K562 (cell line): Measurements from ENCODE around the gene NDUFV2. TPM values are rescaled to one million over a fixed set of nuclear protein-coding genes. Genes with fewer than 3 reads are reported as not detected.

Experiments
- ELF4 ChIP-seq: fragments of 450-650 bp; formaldehyde crosslinking; IDR thresholded peaks from 2 replicates; pipeline ENCODE4 v1.4.0; 2022; ENCODE audit warnings: missing genetic modification characterization
- ETV6 ChIP-seq, 3 experiments: fragments of 150-350 bp in 1 of 3; sonication (generic) in 1 of 3; formaldehyde crosslinking in 1 of 3; IDR thresholded peaks; 2 replicates each; pipeline versions ENCODE4 v1.6.1 to v1.8.0; 2014 to 2022; ENCODE audit warnings: borderline replicate concordance in 2 of 3, low read depth in 2 of 3, antibody characterized with exemption in 1 of 3, low read length in 1 of 3, mild to moderate bottlenecking in 1 of 3, missing genetic modification reagents in 1 of 3
- HCFC1 ChIP-seq: IDR thresholded peaks from 2 replicates; pipeline ENCODE4 v1.6.1; 2012; ENCODE audit warnings: low read depth, low read length, improper control_type of control experiment
- MEF2D ChIP-seq: conservative IDR thresholded peaks from 2 replicates; pipeline ENCODE4 v1.6.1; 2016; ENCODE audit warnings: low read depth, missing genetic modification characterization, missing compliant biosample characterization
- TEAD4 ChIP-seq, 2 experiments: sonication (generic) in 1 of 2; formaldehyde crosslinking in 1 of 2; IDR thresholded peaks; 2 replicates each; pipeline versions ENCODE4 v1.6.1 to v1.8.0; 2012 to 2022; ENCODE audit warnings: borderline replicate concordance in 1 of 2, inconsistent platforms in 1 of 2, low read length in 1 of 2, mild to moderate bottlenecking in 1 of 2, missing genetic modification reagents in 1 of 2
- WHSC1 ChIP-seq: IDR thresholded peaks from one replicate; pipeline ENCODE4 v1.6.1; 2012; ENCODE audit warnings: low read length, control low read depth, inconsistent platforms
- polyA plus RNA-seq, 8 experiments: library from polyadenylated mRNA; depleted of rRNA in 4 of 8; stranded (reverse) in 5 of 8; unstranded in 3 of 8; fragments of >200 nt; fragmentation: Nextera tagmentation in 2 of 8; fragmentation: Illumina TruSeq in 1 of 8; extraction: Ambion mirVana in 2 of 8; extraction: Trizol in 1 of 8; gene quantifications; 2 replicates each; pipeline versions ENCODE4 v1.2.1 to v1.2.3, GENCODE V29; 2011 to 2014; ENCODE audit warnings: inconsistent platforms in 1 of 8, missing spikeins in 1 of 8
- total RNA-seq, 7 experiments: library from RNA; depleted of rRNA in 6 of 7; stranded (reverse); fragments of >200 nt in 6 of 7; fragmentation: Illumina TruSeq in 2 of 7; extraction: Trizol in 2 of 7; gene quantifications; 2 replicates each; pipeline versions ENCODE4 v1.2.1 to v1.2.3, GENCODE V29; 2011 to 2021; ENCODE audit warnings: low replicate concordance in 1 of 7
- TF ChIP-seq, protein P1 (sequence below): sonication (generic); formaldehyde crosslinking; IDR thresholded peaks from 2 replicates; pipeline ENCODE4 v1.8.0; 2022; ENCODE audit warnings: mild to moderate bottlenecking, missing genetic modification reagents
- TF ChIP-seq, protein P2 (sequence below), 2 experiments: fragments of 450-650 bp; formaldehyde crosslinking in 1 of 2; IDR thresholded peaks; 2 replicates each; pipeline versions ENCODE4 v1.4.0 to v1.6.1; 2014 to 2020; ENCODE audit warnings: mild to moderate bottlenecking in 2 of 2, borderline replicate concordance in 1 of 2, low read depth in 1 of 2
- TF ChIP-seq, protein P3 (sequence below): sonication (generic); formaldehyde crosslinking; IDR thresholded peaks from 2 replicates; pipeline ENCODE4 v1.8.0; 2022; ENCODE audit warnings: missing genetic modification reagents, mild to moderate bottlenecking, borderline replicate concordance
- TF ChIP-seq, protein P4 (sequence below): fragments of 450-650 bp; formaldehyde crosslinking; IDR thresholded peaks from 2 replicates; pipeline ENCODE4 v1.4.0; 2020; ENCODE audit warnings: mild to moderate bottlenecking, moderate library complexity

The NDUFV2 gene
- total and polyA plus RNA-seq, 9 of the 15 experiments (the other 6 are each of a cell fraction or from before 2014, with no cell fraction given), result 213 to 550 (median 384) TPM

DNA sequence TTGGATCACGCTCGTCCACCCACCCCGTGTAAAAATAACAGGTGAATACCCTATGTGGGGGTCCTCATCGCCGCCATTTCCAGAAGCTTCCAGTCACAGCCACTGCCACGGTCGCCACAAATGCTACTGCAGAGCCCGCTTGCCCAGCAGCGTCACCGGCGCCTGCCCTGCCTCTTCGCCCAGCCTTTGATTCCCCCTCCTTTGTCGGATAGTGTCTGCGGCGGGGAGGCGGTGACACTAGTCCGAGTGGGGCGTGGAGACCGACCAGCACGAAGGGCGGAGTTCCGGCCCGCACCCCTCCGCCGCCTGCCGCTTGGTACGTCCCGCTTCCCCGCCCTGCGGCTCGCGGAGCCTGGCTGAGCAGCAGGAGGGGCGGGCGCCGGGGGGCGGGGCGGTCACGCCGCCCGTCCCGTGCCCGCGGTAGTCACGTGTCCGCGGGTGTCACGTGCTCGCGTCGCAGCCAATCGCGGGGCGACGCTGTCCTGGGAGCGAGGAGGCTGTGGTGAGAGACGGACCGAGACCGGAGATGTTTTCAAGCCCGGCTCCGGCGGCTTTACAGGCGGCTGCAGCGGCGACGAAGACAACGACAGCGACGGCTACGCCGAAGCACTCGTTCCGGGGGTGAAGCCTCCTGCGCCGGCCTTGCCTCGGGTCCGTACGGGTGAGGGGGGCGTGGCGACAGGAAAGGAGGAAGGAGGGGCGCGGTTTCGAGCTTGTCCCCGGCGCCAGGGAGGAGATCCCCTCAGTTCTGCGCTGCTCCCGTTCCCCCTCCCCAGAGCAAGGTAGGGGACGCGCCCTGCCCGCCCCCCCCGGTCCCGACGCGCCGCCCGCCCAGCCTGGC lies 34.0 kb downstream of the NDUFV2 start, which contains the start of gene ANKRD12 (continued):
- TF ChIP-seq, protein P1, sequence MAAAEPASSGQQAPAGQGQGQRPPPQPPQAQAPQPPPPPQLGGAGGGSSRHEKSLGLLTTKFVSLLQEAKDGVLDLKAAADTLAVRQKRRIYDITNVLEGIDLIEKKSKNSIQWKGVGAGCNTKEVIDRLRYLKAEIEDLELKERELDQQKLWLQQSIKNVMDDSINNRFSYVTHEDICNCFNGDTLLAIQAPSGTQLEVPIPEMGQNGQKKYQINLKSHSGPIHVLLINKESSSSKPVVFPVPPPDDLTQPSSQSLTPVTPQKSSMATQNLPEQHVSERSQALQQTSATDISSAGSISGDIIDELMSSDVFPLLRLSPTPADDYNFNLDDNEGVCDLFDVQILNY (CRISPR knock-in tag), result no peak
- TF ChIP-seq, protein P2, sequence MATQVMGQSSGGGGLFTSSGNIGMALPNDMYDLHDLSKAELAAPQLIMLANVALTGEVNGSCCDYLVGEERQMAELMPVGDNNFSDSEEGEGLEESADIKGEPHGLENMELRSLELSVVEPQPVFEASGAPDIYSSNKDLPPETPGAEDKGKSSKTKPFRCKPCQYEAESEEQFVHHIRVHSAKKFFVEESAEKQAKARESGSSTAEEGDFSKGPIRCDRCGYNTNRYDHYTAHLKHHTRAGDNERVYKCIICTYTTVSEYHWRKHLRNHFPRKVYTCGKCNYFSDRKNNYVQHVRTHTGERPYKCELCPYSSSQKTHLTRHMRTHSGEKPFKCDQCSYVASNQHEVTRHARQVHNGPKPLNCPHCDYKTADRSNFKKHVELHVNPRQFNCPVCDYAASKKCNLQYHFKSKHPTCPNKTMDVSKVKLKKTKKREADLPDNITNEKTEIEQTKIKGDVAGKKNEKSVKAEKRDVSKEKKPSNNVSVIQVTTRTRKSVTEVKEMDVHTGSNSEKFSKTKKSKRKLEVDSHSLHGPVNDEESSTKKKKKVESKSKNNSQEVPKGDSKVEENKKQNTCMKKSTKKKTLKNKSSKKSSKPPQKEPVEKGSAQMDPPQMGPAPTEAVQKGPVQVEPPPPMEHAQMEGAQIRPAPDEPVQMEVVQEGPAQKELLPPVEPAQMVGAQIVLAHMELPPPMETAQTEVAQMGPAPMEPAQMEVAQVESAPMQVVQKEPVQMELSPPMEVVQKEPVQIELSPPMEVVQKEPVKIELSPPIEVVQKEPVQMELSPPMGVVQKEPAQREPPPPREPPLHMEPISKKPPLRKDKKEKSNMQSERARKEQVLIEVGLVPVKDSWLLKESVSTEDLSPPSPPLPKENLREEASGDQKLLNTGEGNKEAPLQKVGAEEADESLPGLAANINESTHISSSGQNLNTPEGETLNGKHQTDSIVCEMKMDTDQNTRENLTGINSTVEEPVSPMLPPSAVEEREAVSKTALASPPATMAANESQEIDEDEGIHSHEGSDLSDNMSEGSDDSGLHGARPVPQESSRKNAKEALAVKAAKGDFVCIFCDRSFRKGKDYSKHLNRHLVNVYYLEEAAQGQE (IDR thresholded peaks at IDR 0.05; ENCODE audit: borderline replicate concordance), result peak; percentile 95
- TF ChIP-seq, protein P2 (CRISPR knock-in tag; IDR thresholded peaks at IDR 0.05; ENCODE audit: low read depth), result 0 out of 2 replicates have a peak, but pooled peaks have one; percentile 69
- TF ChIP-seq, protein P3, sequence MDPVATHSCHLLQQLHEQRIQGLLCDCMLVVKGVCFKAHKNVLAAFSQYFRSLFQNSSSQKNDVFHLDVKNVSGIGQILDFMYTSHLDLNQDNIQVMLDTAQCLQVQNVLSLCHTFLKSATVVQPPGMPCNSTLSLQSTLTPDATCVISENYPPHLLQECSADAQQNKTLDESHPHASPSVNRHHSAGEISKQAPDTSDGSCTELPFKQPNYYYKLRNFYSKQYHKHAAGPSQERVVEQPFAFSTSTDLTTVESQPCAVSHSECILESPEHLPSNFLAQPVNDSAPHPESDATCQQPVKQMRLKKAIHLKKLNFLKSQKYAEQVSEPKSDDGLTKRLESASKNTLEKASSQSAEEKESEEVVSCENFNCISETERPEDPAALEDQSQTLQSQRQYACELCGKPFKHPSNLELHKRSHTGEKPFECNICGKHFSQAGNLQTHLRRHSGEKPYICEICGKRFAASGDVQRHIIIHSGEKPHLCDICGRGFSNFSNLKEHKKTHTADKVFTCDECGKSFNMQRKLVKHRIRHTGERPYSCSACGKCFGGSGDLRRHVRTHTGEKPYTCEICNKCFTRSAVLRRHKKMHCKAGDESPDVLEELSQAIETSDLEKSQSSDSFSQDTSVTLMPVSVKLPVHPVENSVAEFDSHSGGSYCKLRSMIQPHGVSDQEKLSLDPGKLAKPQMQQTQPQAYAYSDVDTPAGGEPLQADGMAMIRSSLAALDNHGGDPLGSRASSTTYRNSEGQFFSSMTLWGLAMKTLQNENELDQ (CRISPR knock-in tag), result no peak
- TF ChIP-seq TEAD4 (IDR thresholded peaks at IDR 0.05; ENCODE audit: low read length), result peak; percentile 5
- TF ChIP-seq TEAD4 (CRISPR knock-in tag; IDR thresholded peaks at IDR 0.05; ENCODE audit: borderline replicate concordance), result no peak
- TF ChIP-seq, protein P4, sequence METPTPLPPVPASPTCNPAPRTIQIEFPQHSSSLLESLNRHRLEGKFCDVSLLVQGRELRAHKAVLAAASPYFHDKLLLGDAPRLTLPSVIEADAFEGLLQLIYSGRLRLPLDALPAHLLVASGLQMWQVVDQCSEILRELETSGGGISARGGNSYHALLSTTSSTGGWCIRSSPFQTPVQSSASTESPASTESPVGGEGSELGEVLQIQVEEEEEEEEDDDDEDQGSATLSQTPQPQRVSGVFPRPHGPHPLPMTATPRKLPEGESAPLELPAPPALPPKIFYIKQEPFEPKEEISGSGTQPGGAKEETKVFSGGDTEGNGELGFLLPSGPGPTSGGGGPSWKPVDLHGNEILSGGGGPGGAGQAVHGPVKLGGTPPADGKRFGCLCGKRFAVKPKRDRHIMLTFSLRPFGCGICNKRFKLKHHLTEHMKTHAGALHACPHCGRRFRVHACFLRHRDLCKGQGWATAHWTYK, result 0 out of 2 replicates have a peak, but pooled peaks have one; percentile 52
- TF ChIP-seq WHSC1, result no peak
- no peak for TF ChIP-seq MEF2D (tag)
- no peak for TF ChIP-seq ETV6 (IDR thresholded peaks at IDR 0.05; ENCODE audit: borderline replicate concordance in 1 of 2, low read depth in 2 of 2, low read length in 1 of 2)
- TF ChIP-seq ETV6 (CRISPR knock-in tag; IDR thresholded peaks at IDR 0.05; ENCODE audit: borderline replicate concordance), result no peak
- no peak; the same call in 1 of the 2 replicates for TF ChIP-seq ELF4 (CRISPR knock-in tag)
- TF ChIP-seq HCFC1, result no peak; the same call in 1 of the 2 replicates
